GM12874 (cell line): ENCODE results near the gene TSPAN9.

ENCODE experiments used
- CTCF ChIP-seq: IDR thresholded peaks from 2 replicates; pipeline ENCODE4 v1.5.1; 2011; ENCODE audit warnings: low read depth, mild to moderate bottlenecking, control low read depth, low read length, moderate library complexity; ENCODE audit not compliant: insufficient read depth

TSPAN9 gene

GRCh38 chr12:3313066-3313465 is 235.9 kb downstream of the TSPAN9 start:
- TF ChIP-seq CTCF, result no peak

DNA sequence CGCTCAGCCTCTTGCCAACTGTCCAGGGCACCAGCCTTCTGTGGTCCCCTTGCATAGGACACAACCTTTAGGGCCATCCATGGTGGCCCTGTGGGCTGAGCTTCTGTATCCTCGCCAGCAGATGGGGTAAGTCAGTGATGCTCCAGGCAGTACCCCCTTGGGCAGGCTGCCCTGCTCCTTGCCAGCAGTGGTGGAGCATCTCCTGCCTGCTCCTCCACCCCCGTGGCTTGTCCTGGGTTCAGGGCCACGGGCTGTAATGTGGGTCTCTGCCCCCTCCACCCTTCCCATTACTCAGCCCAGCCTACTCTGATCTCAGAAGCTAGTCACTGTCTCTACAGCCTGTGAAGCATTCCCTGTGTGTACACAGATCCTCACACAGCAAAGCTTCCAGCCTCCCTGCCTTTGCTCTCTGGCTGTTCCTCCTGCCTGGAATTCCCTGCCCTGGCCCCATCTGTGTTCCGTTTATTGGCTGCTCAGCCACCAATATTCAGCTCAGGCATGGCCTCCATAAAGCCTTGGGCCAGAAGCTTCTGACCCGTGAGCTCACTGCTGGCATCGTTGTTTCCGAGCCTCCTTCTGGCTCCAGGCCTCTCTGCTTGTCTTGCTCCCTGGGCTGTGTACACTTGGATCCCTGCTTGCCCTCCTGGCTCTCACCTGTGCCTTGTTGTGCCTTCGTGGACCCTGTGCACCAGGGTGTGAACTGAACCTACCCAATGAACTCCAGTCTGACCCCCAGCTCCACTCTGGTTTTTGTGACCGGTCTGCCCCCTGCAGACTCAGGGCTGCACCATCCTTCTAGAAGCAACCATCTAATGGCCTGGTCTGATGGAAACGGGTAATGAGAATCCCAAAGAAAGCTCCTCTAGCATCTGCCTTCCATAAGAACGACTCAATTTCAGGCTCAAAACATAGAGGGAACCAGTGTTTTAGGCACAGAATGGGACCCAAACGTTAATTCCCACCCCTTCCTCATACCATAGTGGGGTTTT is 236.8 kb downstream of the TSPAN9 start:
- TF ChIP-seq CTCF, result peak; percentile 59

DNA sequence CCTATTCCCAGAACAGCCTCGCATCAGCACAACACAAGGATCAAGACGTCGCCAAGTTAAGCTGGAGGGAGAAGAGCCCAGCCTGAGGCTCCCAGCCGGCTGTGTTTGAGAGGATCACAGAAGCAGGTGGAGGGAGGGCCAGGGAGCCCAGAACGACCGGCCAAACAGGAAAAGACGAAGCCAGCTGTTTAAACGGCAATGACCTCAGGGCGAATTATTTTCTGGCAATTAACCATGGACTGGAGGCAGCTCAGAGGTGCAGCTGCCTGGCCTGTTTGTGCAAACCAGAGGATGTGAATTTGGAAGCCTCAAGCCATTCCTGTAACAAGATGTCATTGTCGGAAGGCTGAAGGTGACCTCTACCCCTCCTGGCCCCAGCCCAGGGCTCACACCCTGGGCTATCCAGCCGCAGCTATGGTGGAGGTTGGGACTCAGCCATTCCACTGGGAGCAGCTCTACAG is 238.1 kb downstream of the TSPAN9 start:
- no peak for TF ChIP-seq CTCF

DNA sequence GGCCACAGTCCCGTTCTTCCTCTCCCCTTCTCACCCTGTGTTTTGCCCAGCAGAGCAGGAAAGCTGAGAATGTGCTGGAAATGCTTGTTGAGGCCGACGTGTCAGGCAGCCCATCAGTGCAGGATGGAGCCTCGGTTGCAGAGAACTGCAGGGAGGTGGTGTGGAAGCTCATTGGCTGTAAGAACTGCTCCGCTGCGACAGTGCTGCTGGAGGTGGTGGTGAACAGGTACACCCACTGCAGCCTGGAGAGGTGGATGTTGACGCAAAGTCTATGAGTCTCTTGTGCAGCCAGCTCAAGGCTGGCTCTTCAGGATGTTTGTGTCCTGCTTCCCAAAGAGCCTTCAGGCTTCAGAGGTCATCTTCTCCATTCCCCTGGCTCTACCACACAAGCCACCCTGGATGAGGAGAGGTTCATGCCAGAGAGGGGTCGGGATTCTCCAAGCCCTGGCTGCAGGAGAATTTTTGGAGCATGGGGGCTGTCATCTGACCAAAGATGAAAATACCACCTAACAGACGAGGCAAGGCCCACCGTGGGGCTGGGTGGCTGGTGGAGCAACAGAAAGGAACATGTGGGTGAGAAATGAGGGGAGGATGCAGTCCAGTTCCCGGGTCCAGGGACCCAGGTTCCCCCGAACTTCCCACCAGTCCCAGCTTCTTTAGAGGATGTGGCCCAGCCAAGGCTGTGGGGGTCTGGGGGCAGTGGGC is 239.7 kb downstream of the TSPAN9 start:
- no peak for TF ChIP-seq CTCF

GRCh38 chr12:3317481-3317815 is 240.3 kb downstream of the TSPAN9 start:
- TF ChIP-seq CTCF, result no peak

DNA sequence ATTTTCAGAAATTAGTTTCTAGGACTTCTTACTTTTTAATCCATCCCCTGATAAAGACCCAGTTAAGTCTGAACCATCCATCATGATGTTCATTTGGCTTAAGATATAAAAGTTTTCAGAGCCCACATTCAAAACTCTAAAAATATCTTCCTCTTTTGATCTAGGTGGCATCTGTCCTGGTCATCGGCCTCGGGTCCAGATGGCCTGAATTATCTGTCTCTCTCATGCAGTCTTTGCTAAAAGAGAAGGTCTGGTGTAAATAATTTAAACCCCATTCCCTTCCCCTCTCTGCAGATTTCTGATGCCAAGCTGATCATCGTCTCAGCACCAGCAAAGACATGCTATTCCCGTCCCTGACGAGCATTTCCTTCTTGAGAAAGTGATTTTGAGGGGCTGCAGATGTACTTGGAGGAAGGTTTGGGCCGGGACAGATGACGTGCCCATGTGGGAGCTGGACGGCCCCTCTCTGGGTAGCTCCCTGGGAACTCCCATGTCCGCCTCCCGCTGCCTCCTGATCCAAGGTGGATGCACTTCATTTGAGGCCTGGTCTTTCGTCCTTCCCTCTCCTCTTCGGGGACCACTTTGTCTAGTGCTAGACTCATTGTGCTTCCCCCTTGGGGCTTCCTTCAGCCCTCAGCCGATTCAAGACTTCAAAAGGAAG is 240.8 kb downstream of the TSPAN9 start:
- no peak for TF ChIP-seq CTCF
